Calu3 (cell line): Measurements from ENCODE around the gene BTN2A1. TPM values are rescaled to one million over a fixed set of nuclear protein-coding genes. Genes with fewer than 3 reads are reported as not detected.

Experiments used
- Bru-seq: library from RNA; stranded (reverse); fragments of 400-500 nt; gene quantifications from one replicate; lab custom pipeline; 2021; lab: Mats Ljungman, UMichigan
- BruChase-seq, 2 experiments: library from RNA; stranded (reverse); fragments of 400-500 nt; gene quantifications; one replicate each; lab custom pipeline; 2021; lab: Mats Ljungman, UMichigan
- BruUV-seq: library from RNA; stranded (reverse); fragments of 400-500 nt; replicated peaks from 2 replicates; lab custom pipeline; 2021; lab: Mats Ljungman, UMichigan
- CTCF ChIA-PET: fragments of 300-600 bp; sonication (Branson Sonifier 250); formaldehyde crosslinking; loops from one replicate; lab custom pipeline; 2022; ENCODE audit warnings: antibody characterized with exemption; lab: Charles Lee
- DNase-seq: peaks from one replicate; pipeline ENCODE4 v3.0.0; 2022
- H3K27ac Mint-ChIP-seq: one replicate; pipeline ENCODE4 v1.8.0; 2022; ENCODE audit warnings: mixed read lengths; ENCODE audit not compliant: unreplicated experiment
- H3K27me3 Mint-ChIP-seq: one replicate; pipeline ENCODE4 v1.8.0; 2022; ENCODE audit warnings: mixed read lengths; ENCODE audit not compliant: unreplicated experiment
- H3K36me3 Mint-ChIP-seq: one replicate; pipeline ENCODE4 v1.8.0; 2022; ENCODE audit warnings: mild to moderate bottlenecking, moderate library complexity, mixed read lengths; ENCODE audit not compliant: insufficient read depth, unreplicated experiment
- H3K4me1 Mint-ChIP-seq: one replicate; pipeline ENCODE4 v1.8.0; 2022; ENCODE audit warnings: mild to moderate bottlenecking, low read depth, mixed read lengths; ENCODE audit not compliant: unreplicated experiment
- H3K4me3 Mint-ChIP-seq: one replicate; pipeline ENCODE4 v1.8.0; 2022; ENCODE audit warnings: mild to moderate bottlenecking, low read depth, moderate library complexity, mixed read lengths; ENCODE audit not compliant: unreplicated experiment
- H3K9me3 Mint-ChIP-seq: one replicate; pipeline ENCODE4 v1.8.0; 2022; ENCODE audit warnings: low read depth, mixed read lengths; ENCODE audit not compliant: unreplicated experiment
- intact Hi-C: fragments of 100-400 bp; cut with micrococcal nuclease; formaldehyde crosslinking; loops from one replicate; pipeline ENCODE4 v1.10.0; 2022; ENCODE audit not compliant: unreplicated experiment
- long read RNA-seq: library from polyadenylated mRNA; stranded (forward); transcript quantifications from one replicate; pipeline ENCODE4 v2.0.0, GENCODE V29; 2022
- total RNA-seq: library from RNA; stranded (reverse); gene quantifications from 2 replicates; pipeline ENCODE4 v1.2.3, GENCODE V29; 2022
- TF ChIP-seq, protein P1 (sequence below): fragments of 200-600 bp; IDR thresholded peaks from one replicate; pipeline ENCODE4 v1.8.0; 2022; ENCODE audit warnings: antibody characterized with exemption; ENCODE audit not compliant: unreplicated experiment

Gene BTN2A1
- total RNA-seq (29.4 and 32.5 TPM in 2 replicates), Bru-seq, nascent RNA (percentile 81 among the genes with signal in this experiment), BruChase-seq, experiment 1, labeled RNA remaining after a 6-hour chase (percentile 81 among the genes with signal in this experiment), BruChase-seq, experiment 2, labeled RNA remaining after a 2-hour chase (percentile 86 among the genes with signal in this experiment)
- long read RNA-seq, partial matches to known transcripts, result 1 of 22 reads
- long read RNA-seq, other reads (novel, unspliced or antisense), result 15 of 22 reads

DNA sequence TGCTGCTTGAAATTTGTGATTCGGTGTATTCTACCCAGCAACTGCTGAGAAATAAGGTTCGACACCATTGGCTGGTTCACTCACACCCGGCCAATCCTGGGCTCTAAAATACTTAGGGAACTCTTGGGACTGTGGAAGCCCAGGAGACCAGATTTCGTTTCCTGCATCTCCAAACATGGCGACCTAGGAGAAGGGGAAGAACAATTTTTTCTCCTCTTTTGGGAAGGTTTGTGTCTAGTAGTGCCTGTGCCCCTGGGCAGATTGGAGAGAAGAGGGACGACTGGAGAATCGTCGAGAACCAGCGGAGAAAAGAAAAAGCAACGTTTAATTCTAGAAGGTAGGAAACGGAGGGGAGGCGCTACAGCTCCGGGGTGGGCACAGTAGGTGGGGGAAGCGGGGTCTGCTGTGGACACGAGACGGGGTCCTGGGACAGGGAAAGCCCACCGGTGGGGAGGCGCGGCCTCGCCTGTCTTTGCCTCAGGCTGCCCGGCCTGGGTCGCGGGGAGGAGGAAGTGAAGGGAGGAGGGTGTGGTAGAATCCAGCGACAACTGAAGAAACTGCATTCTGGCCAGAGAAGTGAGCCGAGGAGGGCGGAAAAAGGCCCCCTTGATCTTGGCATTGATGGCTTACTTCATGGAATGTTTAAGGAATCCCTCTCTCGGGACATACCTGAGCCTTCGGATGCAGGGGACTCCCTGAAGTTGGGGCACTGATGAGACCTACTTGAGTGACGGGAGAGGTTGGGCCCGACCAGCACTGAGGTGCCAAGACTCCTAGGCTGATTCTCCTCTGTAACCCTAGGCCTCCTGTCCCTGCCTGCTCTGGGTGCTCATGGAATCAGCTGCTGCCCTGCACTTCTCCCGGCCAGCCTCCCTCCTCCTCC lies at the start of gene BTN2A1:
TSS of gene BTN2A1 (plus strand) at position 150 of the 883 bp plus-strand sequence. CDS start at position 832, 682 bp downstream.
- peaks cover 48% of the 10 kb centered on the region for H3K36me3 Mint-ChIP-seq
- TF ChIP-seq, protein P1, sequence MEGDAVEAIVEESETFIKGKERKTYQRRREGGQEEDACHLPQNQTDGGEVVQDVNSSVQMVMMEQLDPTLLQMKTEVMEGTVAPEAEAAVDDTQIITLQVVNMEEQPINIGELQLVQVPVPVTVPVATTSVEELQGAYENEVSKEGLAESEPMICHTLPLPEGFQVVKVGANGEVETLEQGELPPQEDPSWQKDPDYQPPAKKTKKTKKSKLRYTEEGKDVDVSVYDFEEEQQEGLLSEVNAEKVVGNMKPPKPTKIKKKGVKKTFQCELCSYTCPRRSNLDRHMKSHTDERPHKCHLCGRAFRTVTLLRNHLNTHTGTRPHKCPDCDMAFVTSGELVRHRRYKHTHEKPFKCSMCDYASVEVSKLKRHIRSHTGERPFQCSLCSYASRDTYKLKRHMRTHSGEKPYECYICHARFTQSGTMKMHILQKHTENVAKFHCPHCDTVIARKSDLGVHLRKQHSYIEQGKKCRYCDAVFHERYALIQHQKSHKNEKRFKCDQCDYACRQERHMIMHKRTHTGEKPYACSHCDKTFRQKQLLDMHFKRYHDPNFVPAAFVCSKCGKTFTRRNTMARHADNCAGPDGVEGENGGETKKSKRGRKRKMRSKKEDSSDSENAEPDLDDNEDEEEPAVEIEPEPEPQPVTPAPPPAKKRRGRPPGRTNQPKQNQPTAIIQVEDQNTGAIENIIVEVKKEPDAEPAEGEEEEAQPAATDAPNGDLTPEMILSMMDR, result no peak
- no peaks in the 10 kb centered on the region for H3K27me3 Mint-ChIP-seq
- BruUV-seq, result no TSS peak
- peak within 1 kb of the TSS; percentile 81 for H3K4me3 Mint-ChIP-seq
- no peaks in the 10 kb centered on the region for H3K9me3 Mint-ChIP-seq
- peak within 1 kb of the TSS; percentile 93 for H3K27ac Mint-ChIP-seq
- peak; percentile 78 for DNase-seq
- intact Hi-C loops, result no loop called here
- CTCF ChIA-PET, result no interaction called here
- peaks cover 20% of the 10 kb centered on the region for H3K4me1 Mint-ChIP-seq

DNA sequence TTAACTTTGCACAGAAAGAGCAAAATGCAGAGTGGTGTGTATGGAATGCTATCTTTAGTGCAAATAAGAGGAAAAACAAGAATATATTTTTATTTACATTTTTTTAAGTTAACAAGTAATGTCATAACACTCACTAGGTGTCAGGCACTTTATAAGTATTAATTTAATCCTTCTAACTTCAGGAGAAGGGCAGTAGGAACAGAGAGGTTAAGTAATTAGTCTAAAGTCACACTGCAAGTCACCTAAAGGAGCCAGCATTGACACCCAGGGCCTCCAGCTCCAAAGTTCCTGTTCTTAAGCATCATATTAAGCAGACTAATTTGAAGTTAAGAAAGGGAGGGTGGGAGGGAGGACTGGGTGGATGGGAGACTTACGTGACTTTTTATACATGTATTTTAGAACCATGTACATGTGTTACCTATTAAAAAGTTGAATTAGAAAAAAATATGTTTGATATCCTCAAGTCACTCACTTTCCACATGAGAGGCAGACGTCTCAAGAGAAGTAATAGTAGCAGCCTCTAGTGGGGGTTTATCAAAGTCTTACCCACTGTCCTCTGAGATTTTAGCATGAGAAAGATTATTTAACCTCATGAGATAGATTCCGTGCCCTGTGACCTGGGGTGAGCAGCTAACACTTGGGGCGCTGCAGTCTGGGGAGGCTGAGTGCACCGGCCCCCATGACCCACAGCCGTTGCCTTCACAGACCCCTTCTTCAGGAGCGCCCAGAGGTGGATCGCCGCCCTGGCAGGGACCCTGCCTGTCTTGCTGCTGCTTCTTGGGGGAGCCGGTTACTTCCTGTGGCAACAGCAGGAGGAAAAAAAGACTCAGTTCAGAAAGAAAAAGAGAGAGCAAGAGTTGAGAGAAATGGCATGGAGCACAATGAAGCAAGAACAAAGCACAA lies 48.7 kb upstream of the BTN2A1 start:
- no peak for DNase-seq
- Mint-ChIP-seq H3K27me3 (no peaks in the 10 kb centered on the region), H3K9me3 (no peaks in the 10 kb centered on the region), H3K36me3 (no peaks in the 10 kb centered on the region), H3K4me1 (no peaks in the 10 kb centered on the region), H3K27ac (no peak overlapping the region), H3K4me3 (no peak overlapping the region)
- no TSS peak for BruUV-seq
- intact Hi-C loops, result no loop called here
- CTCF ChIA-PET, result no interaction called here
- TF ChIP-seq, protein P1, result no peak

DNA sequence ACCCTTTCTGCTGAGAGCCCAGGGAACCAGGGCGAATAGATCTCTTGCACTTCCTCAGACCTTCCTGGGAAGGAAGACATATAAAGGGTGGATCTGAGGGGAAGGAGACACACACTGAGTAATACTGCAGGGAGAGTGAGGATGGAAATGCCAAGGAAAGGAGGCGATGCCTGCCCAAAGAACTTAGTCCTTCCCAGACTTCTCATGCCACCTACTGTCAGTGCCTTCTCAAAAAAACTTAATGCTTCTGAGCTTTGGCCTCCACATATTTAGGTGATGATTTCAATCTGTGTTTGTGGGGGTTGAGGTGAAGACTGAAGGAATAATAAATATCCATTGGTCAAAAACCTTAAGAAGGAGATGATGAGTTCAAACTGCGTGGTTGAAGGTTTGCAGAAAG lies 46.0 kb upstream of the BTN2A1 start:
- Mint-ChIP-seq H3K27ac (no peak overlapping the region), H3K27me3 (no peaks in the 10 kb centered on the region), H3K36me3 (no peaks in the 10 kb centered on the region), H3K4me1 (no peaks in the 10 kb centered on the region), H3K4me3 (no peak overlapping the region), H3K9me3 (no peaks in the 10 kb centered on the region)
- CTCF ChIA-PET, result interaction anchor here (0.5 to 1.0 kb wide), 2 partner anchors 70 to 228 kb away, joined by 4 to 6 read pairs; no protein-coding TSS in a partner anchor
- TF ChIP-seq, protein P1, result no peak
- no TSS peak for BruUV-seq
- intact Hi-C loops, result no loop called here
- DNase-seq, result no peak

DNA sequence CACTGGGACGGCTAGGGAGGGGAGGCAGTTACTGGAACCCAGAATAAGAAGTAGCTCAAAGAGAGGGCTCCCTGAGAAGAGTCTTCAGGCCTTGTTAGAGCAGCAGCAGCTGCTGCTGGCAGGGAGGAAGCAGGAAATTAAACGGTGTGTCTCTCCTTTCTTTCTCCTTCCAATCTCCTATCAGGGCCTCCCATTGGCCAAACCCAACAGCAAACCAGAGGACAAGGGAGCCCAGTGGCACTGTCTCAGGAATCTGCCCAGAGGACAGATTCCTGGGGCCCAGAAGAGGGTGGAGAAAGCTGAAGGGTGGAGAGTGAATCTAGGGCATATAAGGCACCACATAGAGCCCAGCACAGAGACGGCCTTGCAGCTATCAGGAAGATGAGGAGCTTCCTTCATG lies 45.5 kb upstream of the BTN2A1 start:
- BruUV-seq, result no TSS peak
- intact Hi-C loops, result no loop called here
- H3K36me3 Mint-ChIP-seq, result no peaks in the 10 kb centered on the region
- H3K27me3 Mint-ChIP-seq, result no peaks in the 10 kb centered on the region
- peaks cover 3% of the 10 kb centered on the region for H3K9me3 Mint-ChIP-seq
- no peak overlapping the region for H3K4me3 Mint-ChIP-seq
- H3K27ac Mint-ChIP-seq, result no peak overlapping the region
- no peak for DNase-seq
- H3K4me1 Mint-ChIP-seq, result no peaks in the 10 kb centered on the region
- TF ChIP-seq, protein P1, result no peak
- CTCF ChIA-PET, result interaction anchor here (0.5 to 1.0 kb wide), 2 partner anchors 71 to 228 kb away, joined by 4 to 6 read pairs; no protein-coding TSS in a partner anchor
